HG03457 (cell line): ENCODE measurements around the gene MCMBP.
"Not testable (repeated sequence)": the region's sequence is repeated elsewhere in the genome, so short reads cannot be mapped to it uniquely, and the experiment has no call there.

Experiments
- ATAC-seq: cut with Tn5 transposase; IDR thresholded peaks from one replicate; pipeline ENCODE4 v1.9.1; 2021; ENCODE audit warnings: moderate number of reproducible peaks; ENCODE audit not compliant: unreplicated experiment

The MCMBP gene

GRCh38 chr10:119878524-119878923 lies 5.9 kb upstream of the MCMBP start:
- ATAC-seq, result no peak

DNA sequence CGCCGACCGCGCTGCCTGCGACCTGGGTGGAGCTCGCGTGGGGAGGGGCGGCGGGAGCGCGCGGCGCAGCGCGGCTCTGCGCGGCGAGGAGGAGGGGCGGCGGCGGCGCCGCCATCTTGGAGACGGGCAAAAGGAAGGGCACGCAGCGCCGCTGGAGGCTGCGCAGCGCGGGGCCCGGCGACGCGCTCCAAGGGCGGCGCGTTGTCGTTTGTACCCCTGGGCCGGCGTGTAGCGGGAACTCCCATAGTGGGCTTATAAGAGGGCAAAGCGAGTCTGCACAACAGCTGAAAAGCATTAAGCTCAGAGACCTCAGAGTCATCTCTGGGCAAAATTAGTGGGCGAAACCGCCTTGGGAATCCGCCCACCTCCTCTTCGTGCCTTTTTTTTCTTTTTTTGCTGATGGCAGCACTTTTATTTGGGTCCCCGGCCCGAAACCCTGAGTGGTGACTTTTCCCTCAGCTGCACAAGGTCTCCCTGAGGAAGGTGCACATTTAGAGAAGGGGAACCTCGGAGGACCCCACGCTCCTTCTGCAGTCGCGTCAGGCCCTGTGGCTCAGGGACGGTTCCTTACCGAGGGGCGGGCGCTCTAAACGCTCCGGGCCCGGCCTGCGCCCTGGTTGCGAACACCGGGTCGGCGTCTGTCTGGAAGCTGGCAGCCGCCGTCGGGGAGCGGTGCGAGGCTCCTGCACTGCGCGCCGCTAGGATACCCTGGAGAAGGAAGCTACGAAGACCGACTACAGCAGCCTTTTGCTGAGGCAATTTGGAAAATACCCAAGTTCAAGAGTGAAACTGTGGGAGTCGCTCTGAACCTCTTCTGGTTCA lies 428 bp upstream of the MCMBP start:
- peak; percentile 86 for ATAC-seq

- peak; percentile 12 for ATAC-seq
These were observed 598 bp downstream of the MCMBP start for GRCh38 chr10:119871881-119872609.

- not testable (repeated sequence) for ATAC-seq
These were observed 3.2 kb downstream of the MCMBP start for GRCh38 chr10:119869398-119869797.

DNA sequence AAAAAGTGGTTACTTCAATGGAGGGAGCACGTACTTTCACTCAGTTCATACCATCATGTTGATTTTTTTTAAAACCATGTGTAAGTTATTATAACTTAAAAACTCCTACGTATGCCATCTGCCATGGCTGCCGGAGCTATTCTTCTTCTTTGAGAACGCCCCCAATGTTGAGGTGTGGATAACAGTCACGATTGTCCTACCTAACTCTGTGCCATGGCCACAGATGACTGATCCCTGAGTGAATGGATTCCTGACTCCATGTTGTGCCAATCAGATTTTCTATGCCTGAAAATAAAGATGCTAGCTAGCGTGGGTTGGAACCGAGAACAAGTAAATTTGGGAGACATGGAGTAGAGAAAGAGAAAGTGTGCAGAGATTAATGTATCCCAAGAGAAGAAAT lies 5.3 kb downstream of the MCMBP start:
- ATAC-seq, result no peak

DNA sequence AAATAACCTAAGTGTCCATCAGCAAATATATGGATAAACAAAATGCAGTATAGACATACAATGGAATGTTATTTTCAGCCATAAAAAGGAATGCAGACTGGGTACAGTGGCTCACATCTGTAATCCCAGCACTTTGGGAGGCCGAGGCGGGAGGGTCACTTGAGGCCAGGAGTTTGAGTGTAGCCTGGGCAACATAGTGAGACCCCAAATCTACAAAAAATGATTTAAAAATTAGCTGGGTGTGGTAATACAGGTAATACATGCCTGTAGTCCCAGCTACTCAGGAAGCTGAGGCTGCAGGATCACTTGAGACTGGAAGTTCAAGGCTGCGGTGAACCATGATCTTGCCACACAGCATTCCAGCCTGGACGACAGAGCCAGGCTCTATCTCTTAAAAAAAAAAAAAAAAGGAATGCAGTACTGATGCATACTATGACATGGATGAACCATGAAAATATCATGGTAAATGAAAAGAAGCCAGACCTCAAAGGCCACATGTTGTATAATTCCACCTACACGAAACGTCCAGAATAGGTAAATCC lies 6.9 kb downstream of the MCMBP start:
- ATAC-seq, result no peak

DNA sequence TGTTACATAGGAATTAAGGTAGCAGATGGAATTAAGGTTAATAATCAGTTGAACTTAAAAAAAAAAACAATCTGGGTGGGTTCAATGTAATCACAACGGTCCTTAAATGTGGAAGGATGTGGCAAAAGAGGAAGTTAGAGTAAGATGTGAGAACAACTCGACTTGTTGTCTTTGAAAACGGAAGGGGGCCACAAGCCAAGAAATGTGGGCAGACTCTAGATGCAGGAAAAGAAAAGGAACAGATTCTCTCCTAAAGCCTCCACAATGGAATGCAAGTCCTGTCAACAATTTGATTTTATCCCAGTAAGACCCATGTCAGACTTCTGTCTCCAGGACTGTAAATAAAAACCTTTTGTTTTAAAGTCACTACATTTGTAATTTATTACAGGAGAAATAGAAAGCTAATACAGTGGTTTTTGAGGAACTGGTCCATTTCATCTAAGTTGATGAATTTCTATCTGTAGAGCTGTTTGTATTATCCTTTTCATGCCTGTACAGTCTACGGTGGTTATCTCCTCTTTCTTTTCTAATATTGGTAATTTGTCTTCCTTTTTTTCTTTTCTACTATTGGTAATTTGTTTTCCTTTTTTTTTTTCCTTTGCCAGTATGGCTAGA lies 8.6 kb downstream of the MCMBP start:
- ATAC-seq, result no peak

DNA sequence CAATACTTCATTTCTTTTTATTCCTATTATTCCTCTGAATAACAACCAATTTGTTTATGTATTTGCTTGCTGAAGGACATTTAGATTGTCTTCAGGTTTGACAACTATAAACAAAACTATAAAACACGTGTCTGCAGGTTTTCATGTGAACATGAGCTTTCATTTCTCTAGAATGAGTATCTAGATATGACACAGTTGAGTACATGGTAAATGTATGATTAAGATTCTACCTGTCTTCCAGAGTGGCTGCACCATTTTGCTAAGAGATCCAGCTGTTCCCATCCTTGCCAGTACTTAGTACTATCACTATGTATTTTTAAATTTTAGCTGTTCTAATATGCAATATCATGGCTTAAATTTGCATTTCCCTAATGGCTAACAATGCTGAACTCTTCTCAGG lies 10.1 kb downstream of the MCMBP start:
- ATAC-seq, result no peak

DNA sequence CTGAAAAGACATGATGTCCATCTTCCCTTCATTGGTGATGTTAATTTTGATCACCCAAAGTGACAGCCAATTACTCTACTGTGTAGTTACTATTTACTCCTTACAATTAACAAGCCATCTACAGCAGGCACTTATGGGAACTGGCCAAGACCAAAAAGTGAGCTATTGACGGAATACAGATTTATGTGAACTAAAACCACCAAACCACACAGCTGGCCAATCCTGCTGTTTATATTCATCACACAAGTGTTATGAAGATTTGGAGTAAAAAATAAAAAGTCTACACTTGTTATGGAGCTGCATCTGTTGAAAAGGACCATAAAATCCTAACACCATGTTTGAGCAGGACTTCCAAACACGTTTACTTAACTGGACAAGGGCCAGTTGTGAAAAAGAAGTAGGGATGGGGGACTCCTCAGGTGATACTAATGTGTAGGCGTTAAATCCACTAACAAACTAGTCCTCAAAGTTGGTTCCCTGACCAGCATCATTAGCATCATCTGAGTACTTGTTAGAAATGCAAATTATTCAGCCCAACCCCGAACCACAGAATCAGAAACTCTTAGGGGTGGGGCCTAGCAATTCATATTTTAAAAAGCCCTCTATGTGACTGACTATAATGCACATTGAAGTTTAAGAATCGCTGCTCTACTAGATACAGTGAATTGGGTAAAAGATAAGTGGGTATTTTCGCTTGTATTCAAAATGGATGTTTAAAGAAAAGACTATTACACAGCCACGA lies 11.6 kb downstream of the MCMBP start:
- no peak for ATAC-seq

GRCh38 chr10:119859420-119860258 lies 13.0 kb downstream of the MCMBP start:
- no peak for ATAC-seq

DNA sequence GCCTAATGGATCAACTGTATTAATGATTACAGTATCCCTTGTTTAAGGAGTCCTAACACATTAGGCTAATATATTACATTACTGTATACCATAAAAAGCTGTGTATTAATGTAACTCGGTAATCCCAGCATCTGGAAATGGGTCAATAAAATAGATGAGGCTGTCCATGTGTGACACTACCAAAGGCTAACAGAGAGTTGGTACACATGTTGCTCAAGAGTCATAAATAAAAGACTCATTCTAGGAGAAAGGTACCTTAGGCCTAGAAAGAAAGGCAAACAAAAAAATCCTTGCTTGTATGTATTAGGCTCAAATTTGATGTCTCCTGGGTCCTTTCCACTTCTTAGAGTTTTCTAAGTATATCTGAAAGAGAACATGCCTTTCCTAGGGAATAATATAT lies 14.6 kb downstream of the MCMBP start:
- ATAC-seq, result no peak

DNA sequence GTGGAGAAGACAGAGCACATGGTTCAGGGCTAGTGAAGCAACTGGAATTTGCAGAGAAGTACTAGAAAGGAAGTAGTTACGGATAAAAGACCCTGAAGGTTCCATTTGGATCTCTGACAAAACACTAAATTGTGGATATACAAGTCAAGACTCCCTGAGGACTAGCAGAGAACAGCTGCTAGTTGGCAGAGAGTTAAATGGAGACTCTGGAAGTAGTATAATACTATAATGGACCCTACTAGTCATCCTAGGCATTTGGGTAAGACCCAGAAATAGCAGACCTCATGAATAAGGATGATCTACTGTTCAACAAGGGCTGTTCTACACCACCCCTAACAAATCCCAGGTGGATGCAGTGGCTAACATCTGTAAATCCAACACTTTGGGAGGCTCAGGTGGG lies 19.1 kb downstream of the MCMBP start:
- ATAC-seq, result no peak

DNA sequence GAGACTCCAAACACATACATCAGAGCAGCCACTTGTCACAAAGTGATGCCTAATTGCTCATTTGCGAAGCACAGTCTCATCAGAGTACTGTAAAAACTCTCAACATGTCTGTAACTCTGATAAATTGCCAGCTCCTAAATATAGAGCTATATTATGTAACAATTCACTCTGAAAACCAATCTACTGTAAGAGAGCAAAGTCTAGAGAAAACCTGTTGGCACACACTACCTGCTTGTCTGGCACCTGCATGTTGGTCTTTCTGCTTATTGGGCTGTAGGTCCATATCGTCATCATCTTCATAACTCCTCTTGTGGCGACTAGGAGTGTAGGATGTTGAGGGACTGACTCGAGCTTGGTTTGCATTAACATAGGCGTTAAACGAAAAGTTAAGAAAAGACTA lies 19.8 kb downstream of the MCMBP start:
- no peak for ATAC-seq

DNA sequence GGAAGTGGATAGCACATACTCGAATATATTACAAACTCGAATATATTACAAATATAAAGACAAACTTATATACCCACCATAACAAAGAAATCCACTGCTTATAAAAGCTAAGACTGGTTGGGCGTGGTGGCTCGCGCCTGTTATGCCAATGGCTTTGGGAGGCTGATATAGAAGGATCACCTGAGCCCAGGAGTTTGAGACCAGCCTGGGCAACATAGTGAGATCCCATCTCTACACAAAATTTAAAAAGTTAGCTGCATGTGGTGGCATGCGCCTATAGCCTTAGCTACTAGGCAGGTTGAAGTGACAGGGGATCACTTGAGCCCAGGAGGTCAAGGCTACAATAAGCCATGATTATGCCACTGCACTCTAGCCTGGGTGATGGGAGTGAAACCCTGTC lies 20.4 kb downstream of the MCMBP start:
- ATAC-seq, result no peak

- ATAC-seq, result no peak
These were observed 22.7 kb downstream of the MCMBP start for GRCh38 chr10:119849944-119850343.

DNA sequence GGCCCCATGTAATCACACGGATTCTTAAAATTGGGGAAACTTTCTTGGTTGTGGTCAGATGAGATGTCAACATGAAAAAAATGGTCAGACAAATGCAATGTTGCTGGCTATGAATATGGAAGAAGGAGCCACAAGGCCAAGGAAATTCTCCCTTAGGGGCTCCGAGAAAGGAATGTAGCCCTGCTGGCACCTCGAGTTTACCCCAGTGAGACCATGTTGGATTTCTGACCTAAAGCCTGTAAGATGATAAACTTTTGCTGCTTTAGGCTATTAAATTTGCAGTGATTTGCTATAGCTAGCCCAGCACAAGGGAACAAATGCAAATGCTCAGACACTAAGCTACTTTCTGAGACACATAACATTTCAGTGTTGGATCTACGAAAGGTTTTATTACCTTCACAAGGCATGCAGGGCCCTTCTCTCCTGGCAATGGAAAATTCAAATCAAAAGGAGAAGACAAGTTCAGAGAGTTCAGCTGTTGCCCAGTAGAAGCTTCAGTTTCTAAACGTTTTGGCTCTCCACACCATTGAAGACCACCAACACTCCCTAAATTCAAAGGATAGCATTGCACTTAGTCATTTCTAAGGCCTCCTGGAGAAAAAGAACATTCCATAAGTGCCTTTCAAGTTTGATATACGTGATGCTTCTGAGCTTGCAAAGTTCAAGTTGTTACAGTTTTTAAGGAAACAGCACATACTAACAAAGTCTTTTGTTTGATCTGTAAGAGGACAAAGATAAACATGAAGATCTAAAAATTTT lies 23.4 kb downstream of the MCMBP start:
- no peak for ATAC-seq

DNA sequence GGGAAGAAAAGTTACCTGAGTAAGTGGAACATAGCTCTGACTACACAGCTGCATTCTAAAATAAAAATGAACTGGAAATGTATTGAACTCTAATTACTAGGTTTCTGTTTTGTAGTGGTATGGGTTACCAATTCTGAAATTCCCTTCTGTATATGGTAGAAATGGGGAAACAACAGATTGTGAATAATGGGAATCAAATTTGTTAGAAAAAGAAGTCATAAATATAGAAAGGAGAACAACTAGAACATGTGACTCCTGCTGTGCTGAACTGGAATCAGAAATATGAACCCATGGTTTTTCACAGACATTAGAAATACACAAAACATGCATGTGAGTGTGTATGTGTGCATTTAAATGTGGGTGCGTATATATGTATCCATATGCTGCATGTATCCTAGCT lies 27.0 kb downstream of the MCMBP start:
- no peak for ATAC-seq

DNA sequence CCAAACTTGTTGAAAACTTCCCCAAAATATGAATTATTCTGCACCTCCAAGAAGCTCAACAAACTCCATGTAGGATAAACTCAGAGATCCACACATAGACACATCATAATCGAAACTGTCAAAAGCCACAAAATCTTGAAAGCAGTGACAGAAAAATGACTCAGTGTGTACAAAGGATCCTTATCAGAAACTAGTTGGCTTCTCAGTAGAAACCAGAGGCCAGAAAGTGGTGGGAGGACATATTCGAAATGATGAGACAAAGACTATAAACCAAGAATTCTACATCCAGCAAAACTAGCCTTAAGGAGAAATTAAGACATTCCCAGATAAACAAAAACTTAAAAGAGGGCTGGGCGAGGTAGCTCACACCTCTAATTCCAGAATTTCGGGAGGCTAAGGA lies 38.5 kb downstream of the MCMBP start:
- ATAC-seq, result no peak

GRCh38 chr10:119832951-119833350 lies 39.7 kb downstream of the MCMBP start:
- no peak for ATAC-seq
